Left lung (tissue), 10 donors: ENCODE measurements around the gene AHNAK2. TPM values are rescaled to one million over a fixed set of nuclear protein-coding genes. Genes with fewer than 3 reads are reported as not detected.
"Not testable (repeated sequence)": the region's sequence is repeated elsewhere in the genome, so short reads cannot be mapped to it uniquely, and the experiment has no call there.

ENCODE experiments used
- ATAC-seq: fragments of 200-7000 bp; cut with Tn5 transposase; one replicate; pipeline ENCODE4 v1.9.1; 2020; ENCODE audit warnings: moderate library complexity
- DNase-seq, 4 donors: peaks; one replicate each; pipeline ENCODE4 v3.0.0-alpha.2; 2013 to 2020
- H3K27ac ChIP-seq, 2 donors: fragments of 200-600 bp; sonication (generic) in 1 of 2; one replicate each; pipeline versions ENCODE4 v1.5.0 to v1.8.0; 2020 to 2021
- H3K27me3 ChIP-seq, 2 donors: fragments of 200-600 bp; sonication (generic) in 1 of 2; one replicate each; pipeline versions ENCODE4 v1.5.0 to v1.8.0; 2020 to 2021
- H3K36me3 ChIP-seq, 2 donors: fragments of 200-600 bp; sonication (generic) in 1 of 2; one replicate each; pipeline versions ENCODE4 v1.5.0 to v1.8.0; 2020 to 2021
- H3K4me1 ChIP-seq, 2 donors: fragments of 200-600 bp; one replicate each; pipeline ENCODE4 v1.8.0; 2021
- H3K4me3 ChIP-seq, 2 donors: fragments of 200-600 bp; sonication (generic) in 1 of 2; one replicate each; pipeline versions ENCODE4 v1.5.0 to v1.8.0; 2020 to 2021; ENCODE audit warnings: mild to moderate bottlenecking in 1 of 2
- H3K9me3 ChIP-seq, 2 donors: fragments of 200-600 bp; sonication (generic) in 1 of 2; one replicate each; pipeline versions ENCODE4 v1.5.0 to v1.8.0; 2020 to 2021
- intact Hi-C, 2 donors: fragments of 100-400 bp; cut with DNase I; formaldehyde crosslinking; loops; one replicate each; pipeline versions ENCODE4 v1.11.2 to v1.14.2; 2022
- polyA plus RNA-seq, 6 donors: library from polyadenylated mRNA; unstranded; fragments of 120-200 nt; gene quantifications; one replicate each; pipeline ENCODE4 v1.2.1, GENCODE V29; 2013; ENCODE audit not compliant: insufficient read length in 6 of 6
- total RNA-seq, 2 donors: library from RNA; stranded (reverse); fragmentation: NEBNext Ultra II Directional; extraction: Animal tissue kit (Norgen Biotek cat#: 25700); gene quantifications; one replicate each; pipeline ENCODE4 v1.2.1, GENCODE V29; 2021
- TF ChIP-seq, protein P1 (sequence below), 2 donors: fragments of 200-600 bp; sonication (generic) in 1 of 2; IDR thresholded peaks; one replicate each; pipeline versions ENCODE4 v1.5.0 to v1.8.0; 2021; ENCODE audit warnings: antibody characterized with exemption in 2 of 2
- donor health status: DM: no; HTN: yes; CAD: no.
- donor health status: DM: no; HTN: no; CAD: no.

AHNAK2 gene
- total and polyA plus RNA-seq, 8 donors, result 1.4 to 22.3 (median 2.5) TPM

DNA sequence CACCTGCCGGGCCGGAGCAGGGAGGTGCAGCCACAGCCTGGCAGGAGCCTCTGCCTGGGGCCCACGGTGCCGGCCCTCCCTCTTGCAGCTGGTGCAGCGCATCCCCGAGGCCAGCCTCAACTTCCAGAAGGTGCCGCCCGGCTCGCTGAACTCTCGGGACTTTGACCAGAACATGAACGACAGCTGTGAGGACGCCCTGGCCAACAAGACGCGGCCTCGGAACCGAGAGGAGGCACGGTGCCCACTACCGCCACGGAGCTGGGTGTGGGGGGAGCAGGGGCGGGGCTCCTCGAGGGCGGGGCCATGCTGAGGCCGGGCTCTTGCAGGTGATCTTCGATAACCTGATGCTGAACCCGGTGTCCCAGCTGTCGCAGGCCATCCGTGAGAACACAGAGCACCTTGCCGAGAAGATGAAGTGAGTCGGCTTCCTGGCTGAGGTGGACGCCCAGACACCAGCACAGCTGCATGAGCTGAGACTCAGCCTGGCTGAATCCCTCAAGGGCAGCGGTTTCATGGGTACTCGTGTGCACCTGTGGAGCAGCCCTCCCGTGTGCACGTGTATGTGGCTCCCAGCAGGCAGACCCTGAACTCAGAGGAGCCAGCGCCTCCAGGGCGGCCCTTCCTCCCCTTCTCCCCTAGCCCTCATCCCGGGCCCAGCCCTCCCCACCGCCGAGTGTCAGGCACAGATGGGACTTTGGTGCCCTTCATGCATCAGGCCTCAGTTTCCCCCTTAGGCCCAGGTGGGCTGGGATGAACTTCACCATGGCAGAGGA is 84.6 kb downstream of the AHNAK2 start:
- no peaks in the 10 kb centered on the region for H3K27me3 ChIP-seq
- H3K9me3 ChIP-seq, result no peaks in the 10 kb centered on the region
- TF ChIP-seq, protein P1, sequence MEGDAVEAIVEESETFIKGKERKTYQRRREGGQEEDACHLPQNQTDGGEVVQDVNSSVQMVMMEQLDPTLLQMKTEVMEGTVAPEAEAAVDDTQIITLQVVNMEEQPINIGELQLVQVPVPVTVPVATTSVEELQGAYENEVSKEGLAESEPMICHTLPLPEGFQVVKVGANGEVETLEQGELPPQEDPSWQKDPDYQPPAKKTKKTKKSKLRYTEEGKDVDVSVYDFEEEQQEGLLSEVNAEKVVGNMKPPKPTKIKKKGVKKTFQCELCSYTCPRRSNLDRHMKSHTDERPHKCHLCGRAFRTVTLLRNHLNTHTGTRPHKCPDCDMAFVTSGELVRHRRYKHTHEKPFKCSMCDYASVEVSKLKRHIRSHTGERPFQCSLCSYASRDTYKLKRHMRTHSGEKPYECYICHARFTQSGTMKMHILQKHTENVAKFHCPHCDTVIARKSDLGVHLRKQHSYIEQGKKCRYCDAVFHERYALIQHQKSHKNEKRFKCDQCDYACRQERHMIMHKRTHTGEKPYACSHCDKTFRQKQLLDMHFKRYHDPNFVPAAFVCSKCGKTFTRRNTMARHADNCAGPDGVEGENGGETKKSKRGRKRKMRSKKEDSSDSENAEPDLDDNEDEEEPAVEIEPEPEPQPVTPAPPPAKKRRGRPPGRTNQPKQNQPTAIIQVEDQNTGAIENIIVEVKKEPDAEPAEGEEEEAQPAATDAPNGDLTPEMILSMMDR (IDR thresholded peaks at IDR 0.05), result no peak
- peaks cover 0 to 17% of the 10 kb centered on the region in 2 donors for H3K36me3 ChIP-seq
- peak in 1 of 4 donors; percentile 78 for DNase-seq
- peaks cover 0 to 15% of the 10 kb centered on the region in 2 donors for H3K4me1 ChIP-seq
- no peak overlapping the region for H3K27ac ChIP-seq
- intact Hi-C loops, result loop anchor here in 1 of 2 donors (10.0 kb wide), 1 partner anchor 151 kb away; no protein-coding TSS in a partner anchor
- no peak for ATAC-seq
- H3K4me3 ChIP-seq, result no peak overlapping the region

GRCh38 chr14:104892531-104893434 is 85.4 kb downstream of the AHNAK2 start:
- H3K27me3 ChIP-seq, result no peaks in the 10 kb centered on the region
- intact Hi-C loops, result loop anchor here in 1 of 2 donors (10.0 kb wide), 1 partner anchor 152 kb away; no protein-coding TSS in a partner anchor
- H3K27ac ChIP-seq, result no peak overlapping the region
- TF ChIP-seq, protein P1 (IDR thresholded peaks at IDR 0.05), result no peak
- peaks cover 0 to 25% of the 10 kb centered on the region in 2 donors for H3K36me3 ChIP-seq
- DNase-seq, result peak in 2 of 4 donors; percentile 29 to 73
- no peaks in the 10 kb centered on the region for H3K9me3 ChIP-seq
- H3K4me1 ChIP-seq, result peaks cover 0 to 15% of the 10 kb centered on the region in 2 donors
- no peak overlapping the region for H3K4me3 ChIP-seq
- no peak for ATAC-seq

DNA sequence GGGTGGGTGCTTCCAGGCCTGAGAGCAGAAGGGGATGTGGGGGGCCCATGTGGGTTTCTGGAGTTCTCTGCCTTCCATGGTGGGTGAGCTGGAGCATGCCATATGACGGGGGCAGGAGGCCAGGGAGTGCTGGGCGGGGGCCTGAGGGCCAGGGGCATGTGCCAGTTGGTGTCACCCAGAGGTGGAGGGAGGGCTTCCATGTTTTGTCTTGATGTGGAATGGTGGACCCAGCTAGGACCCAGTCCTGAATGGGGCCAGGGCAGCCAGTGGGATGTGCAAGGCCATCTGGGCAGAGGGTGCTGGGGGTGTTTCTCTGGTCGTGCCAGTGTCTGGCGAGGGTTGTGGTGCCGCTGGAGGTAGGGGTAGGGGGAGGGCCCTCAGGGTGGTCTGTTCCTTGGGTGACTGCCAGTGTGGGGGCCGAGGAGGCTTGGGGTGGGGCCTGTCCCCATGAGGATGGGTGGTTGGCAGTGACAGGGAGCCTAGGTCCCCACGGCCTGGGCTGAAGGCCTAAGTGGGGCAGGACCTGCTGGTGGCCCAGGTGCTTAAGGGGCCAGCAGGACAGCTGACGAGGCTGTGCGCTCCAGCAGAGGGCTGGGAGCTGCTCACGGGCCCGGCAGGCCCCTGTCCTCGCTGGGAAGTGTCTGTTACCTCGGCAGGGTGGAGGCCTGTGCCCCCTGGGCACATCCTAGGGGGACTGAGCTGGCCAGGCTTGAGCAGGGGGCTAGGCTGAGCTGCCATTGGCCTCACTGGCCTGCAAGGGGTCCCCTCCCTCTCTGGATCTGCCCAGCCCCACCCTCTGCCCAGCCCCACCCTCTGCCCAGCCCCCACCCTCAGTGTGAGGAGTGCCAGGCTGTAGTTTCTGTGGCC is 86.3 kb downstream of the AHNAK2 start:
- peak in 1 of 4 donors; percentile 75 for DNase-seq
- Histone ChIP-seq H3K36me3 (peaks cover 0 to 34% of the 10 kb centered on the region in 2 donors), H3K4me3 (no peak overlapping the region), H3K9me3 (no peaks in the 10 kb centered on the region), H3K4me1 (peaks cover 0 to 15% of the 10 kb centered on the region in 2 donors), H3K27me3 (no peaks in the 10 kb centered on the region), H3K27ac (no peak overlapping the region)
- TF ChIP-seq, protein P1 (IDR thresholded peaks at IDR 0.05), result no peak
- ATAC-seq, result no peak
- intact Hi-C loops, result loop anchor here in 1 of 2 donors (10.0 kb wide), 1 partner anchor 153 kb away; no protein-coding TSS in a partner anchor

GRCh38 chr14:104891121-104891551 is 87.0 kb downstream of the AHNAK2 start:
- TF ChIP-seq, protein P1 (IDR thresholded peaks at IDR 0.05), result no peak
- no peak for DNase-seq
- no peaks in the 10 kb centered on the region for H3K9me3 ChIP-seq
- peaks cover 0 to 41% of the 10 kb centered on the region in 2 donors for H3K36me3 ChIP-seq
- peaks cover 0 to 11% of the 10 kb centered on the region in 2 donors for H3K4me1 ChIP-seq
- H3K27me3 ChIP-seq, result no peaks in the 10 kb centered on the region
- no peak overlapping the region for H3K4me3 ChIP-seq
- intact Hi-C loops, result loop anchor here in 1 of 2 donors (10.0 kb wide), 1 partner anchor 154 kb away; no protein-coding TSS in a partner anchor
- no peak overlapping the region for H3K27ac ChIP-seq
- ATAC-seq, result no peak

GRCh38 chr14:104890292-104890691 is 87.9 kb downstream of the AHNAK2 start:
- H3K4me1 ChIP-seq, DNase-seq, ATAC-seq, H3K9me3 ChIP-seq, H3K27me3 ChIP-seq, H3K27ac ChIP-seq, H3K4me3 ChIP-seq: not testable (repeated sequence)
- peaks cover 0 to 50% of the 10 kb centered on the region in 2 donors for H3K36me3 ChIP-seq
- intact Hi-C loops, result loop anchor here in 1 of 2 donors (10.0 kb wide), 1 partner anchor 155 kb away; no protein-coding TSS in a partner anchor
